LNCaP clone FGC (cell line): ENCODE data around the gene TRAF3IP1.
A peak's percentile ranks its signal among the peaks of the same experiment; 100 is the strongest.

ENCODE experiments used
- DNase-seq: peaks from one replicate; pipeline ENCODE4 v3.0.0-alpha.2; 2011; ENCODE audit warnings: low read depth
- H3K4me3 ChIP-seq: 2 replicates; pipeline ENCODE4 v1.5.1; 2011; ENCODE audit warnings: mild to moderate bottlenecking, low read depth, low read length, control low read depth
- CTCF ChIP-seq: IDR thresholded peaks from 2 replicates; pipeline ENCODE4 v1.5.1; 2012; ENCODE audit warnings: mild to moderate bottlenecking; ENCODE audit not compliant: control insufficient read depth, insufficient read depth; ENCODE audit errors: extremely low read depth

TRAF3IP1 gene

GRCh38 chr2:238422940-238423339 lies 102.6 kb downstream of the TRAF3IP1 start:
- no peak overlapping the region for H3K4me3 ChIP-seq
- no peak for TF ChIP-seq CTCF
- DNase-seq, result no peak

DNA sequence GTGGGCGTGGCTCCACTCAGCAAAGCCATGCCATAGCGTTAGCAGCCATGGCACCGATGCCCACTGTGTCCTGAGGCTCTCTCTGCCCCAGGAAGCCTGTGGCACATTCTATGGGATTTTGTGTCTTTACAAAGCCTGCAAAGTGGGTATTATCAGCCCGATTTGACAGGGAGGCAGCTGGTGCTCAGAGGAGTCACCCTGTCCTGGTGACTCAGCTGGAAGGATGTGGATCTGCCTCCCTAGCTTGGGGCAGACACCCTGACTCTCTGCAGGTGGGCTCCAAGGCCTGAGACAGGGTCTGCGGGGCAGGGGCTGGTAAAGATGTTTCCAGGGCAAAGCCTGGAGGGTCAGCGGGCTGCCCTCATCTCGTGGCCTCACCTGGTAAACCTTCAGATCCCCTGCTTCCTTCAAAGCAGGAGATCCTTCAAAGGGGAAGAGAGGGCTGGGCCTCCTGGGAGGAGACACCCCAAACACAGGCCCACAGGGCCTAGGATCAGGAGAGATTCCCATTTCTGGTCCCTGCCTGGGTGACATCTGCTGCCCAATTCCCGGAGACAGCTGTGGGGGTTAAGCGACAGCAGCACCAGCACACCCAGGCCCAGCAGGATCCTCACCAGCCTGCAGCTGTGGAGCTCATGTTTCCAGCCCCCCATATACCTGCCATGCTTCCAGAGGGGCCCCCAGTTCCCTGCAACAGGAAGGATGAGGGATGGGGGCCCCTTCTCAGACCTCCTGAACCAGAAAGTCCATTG lies 103.4 kb downstream of the TRAF3IP1 start:
- H3K4me3 ChIP-seq, result no peak overlapping the region
- no peak for DNase-seq
- no peak for TF ChIP-seq CTCF

- H3K4me3 ChIP-seq, result no peak overlapping the region
- no peak for DNase-seq
- TF ChIP-seq CTCF, result no peak
Measured at GRCh38 chr2:238424313-238424700, 104.0 kb downstream of the TRAF3IP1 start.

DNA sequence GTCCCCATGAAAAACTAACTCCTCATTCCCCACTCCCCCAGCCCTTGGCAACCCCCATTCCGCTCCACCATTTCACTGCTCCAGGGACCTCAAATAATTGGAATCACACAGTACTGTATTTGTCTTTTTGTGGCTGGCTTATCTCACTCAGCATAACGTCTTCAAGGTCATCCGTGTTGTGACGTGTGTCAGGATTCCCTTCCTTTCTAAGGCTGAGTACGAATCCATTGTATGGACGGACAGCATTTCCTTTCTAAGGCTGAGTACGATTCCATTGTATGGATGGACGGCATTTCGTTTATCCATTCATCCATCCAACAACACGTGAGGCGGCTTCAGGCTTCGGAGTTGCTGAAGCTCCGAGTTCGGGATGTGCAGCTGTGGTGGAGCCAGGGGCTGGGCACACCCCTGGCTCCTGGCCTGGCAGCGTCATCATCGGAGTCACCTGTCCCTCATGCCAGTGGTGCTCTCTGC lies 105.2 kb downstream of the TRAF3IP1 start:
- TF ChIP-seq CTCF, result no peak
- no peak for DNase-seq
- peak overlapping the region; percentile 89 for H3K4me3 ChIP-seq

DNA sequence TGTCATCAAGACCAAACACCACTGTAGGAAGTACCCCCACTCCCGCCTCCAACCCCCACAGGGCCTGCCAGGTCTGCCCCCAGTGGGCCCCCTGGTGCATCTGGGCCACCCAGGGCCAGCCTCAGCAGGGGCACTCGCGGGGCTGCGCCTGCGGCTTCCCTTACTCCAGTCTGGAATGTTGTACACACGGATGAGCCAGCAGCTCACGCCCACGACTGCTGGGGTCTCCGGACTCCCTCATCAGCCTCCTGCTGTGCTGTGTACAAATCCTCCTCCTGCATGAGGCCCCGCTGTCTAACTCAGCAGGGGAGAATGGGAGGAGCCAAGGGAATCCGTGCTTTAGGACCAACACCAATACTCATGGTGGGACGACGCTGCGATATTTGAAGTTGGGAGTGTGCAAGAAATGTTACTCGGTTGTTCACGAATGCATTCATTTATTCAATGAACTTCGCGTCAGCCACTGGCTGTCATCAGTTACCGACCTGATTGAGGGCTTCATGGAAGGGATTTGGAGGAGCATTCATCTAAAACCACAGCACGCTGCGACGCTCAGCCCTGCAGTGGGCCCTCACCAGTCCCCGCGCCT lies 105.8 kb downstream of the TRAF3IP1 start:
- no peak for DNase-seq
- no peak for TF ChIP-seq CTCF
- peak overlapping the region; percentile 89 for H3K4me3 ChIP-seq

DNA sequence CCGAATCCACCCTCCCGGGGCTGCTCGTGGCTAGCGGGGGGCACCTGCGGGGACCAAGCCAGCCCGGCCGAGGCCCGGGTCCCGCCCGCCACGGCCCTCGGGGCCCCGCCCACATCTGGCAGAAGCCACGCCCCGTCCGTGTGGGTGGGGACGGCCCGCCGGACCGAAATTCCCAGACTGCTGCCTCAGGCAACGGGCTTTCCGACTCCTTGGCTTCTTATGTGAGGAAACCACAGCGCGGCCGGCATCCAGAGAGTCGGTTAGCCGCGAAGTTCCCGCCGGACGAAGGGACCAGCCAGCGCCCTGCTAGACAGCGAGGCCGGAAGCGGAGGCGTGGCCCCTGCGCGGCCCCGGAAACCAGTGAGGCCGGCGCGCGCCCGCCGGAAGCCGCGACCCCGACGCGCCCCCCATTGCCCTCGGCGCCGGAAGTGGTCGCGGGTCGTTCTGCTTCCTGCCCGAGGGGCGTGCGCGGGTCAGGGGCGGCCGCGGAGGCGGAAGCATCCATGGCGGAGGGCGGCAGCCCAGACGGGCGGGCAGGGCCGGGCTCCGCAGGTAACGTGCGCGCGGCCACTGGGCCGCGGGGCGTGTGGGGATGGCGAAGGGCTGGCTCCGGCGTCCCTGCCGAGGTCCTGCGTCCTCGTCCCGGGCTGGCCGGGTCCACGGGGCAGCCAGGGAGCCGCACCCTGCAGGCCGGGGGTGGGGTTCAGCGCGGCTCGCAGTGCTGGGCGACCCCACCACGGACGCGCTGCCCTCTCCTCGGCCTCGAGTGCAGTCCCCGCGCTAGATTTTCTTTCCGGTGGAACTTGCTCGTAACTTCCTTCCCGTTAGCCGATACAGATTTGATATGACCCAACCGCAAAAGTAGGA lies 106.5 kb downstream of the TRAF3IP1 start, which contains the start of gene ASB1:
TSS of gene ASB1 (plus strand) at position 360 of the 867 bp plus-strand sequence. CDS start at position 504, 144 bp downstream.
- peak within 1 kb of the TSS; percentile 89 for H3K4me3 ChIP-seq
- no peak for DNase-seq
- TF ChIP-seq CTCF, result no peak
